SU-DHL-6 (cell line): ENCODE results near the gene AREG.

Source experiments
- H2AFZ ChIP-seq: fragments of 200-600 bp; sonication (generic); 2 replicates; pipeline ENCODE4 v1.6.1; 2014; ENCODE audit warnings: low read depth, mild to moderate bottlenecking, moderate library complexity, mixed read lengths, antibody characterized with exemption, low read length; ENCODE audit not compliant: severe bottlenecking
- H3F3A ChIP-seq: fragments of 200-600 bp; shearing (Covaris generic); 2 replicates; pipeline ENCODE4 v1.6.0; 2016; ENCODE audit warnings: antibody characterized with exemption, mild to moderate bottlenecking; ENCODE audit not compliant: insufficient read depth
- H3K27ac ChIP-seq: fragments of 200-600 bp; sonication (generic); 2 replicates; pipeline ENCODE4 v1.5.1; 2016; ENCODE audit warnings: low read depth, mild to moderate bottlenecking, low read length, moderate library complexity, mixed read lengths
- H3K27me3 ChIP-seq: fragments of 200-600 bp; sonication (generic), shearing (Covaris generic); 2 replicates; pipeline ENCODE4 v1.6.0; 2014; ENCODE audit warnings: mild to moderate bottlenecking, low read length
- H3K36me3 ChIP-seq: fragments of 200-600 bp; sonication (generic); 2 replicates; pipeline ENCODE4 v1.6.1; 2014; ENCODE audit warnings: mild to moderate bottlenecking, low read length, mixed read lengths
- H3K4me2 ChIP-seq: fragments of 300-600, 200-600 bp; shearing (Covaris generic), sonication (generic); 2 replicates; pipeline ENCODE4 v1.6.0; 2014; ENCODE audit warnings: low read length, low read depth, mild to moderate bottlenecking; ENCODE audit not compliant: poor library complexity, severe bottlenecking
- H3K4me3 ChIP-seq: fragments of 200-600 bp; sonication (generic); 2 replicates; pipeline ENCODE4 v1.5.1; 2014; ENCODE audit warnings: antibody characterized with exemption, low read length, mild to moderate bottlenecking, mixed read lengths; ENCODE audit not compliant: insufficient read depth, poor library complexity, severe bottlenecking
- H3K79me2 ChIP-seq: fragments of 200-600 bp; sonication (generic); 2 replicates; pipeline ENCODE4 v1.6.1; 2014; ENCODE audit warnings: mild to moderate bottlenecking, low read length, moderate library complexity; ENCODE audit not compliant: insufficient read depth
- H3K9ac ChIP-seq: fragments of 200-600 bp; sonication (generic); 2 replicates; pipeline ENCODE4 v1.7.0; 2014; ENCODE audit warnings: mild to moderate bottlenecking, low read length
- H3K9me2 ChIP-seq: fragments of 200-600 bp; sonication (generic); replicated peaks from 2 replicates; pipeline ENCODE4 v1.6.1; 2014; ENCODE audit warnings: low read length; ENCODE audit not compliant: insufficient read depth
- H3K9me3 ChIP-seq: fragments of 200-600 bp; sonication (generic); 2 replicates; pipeline ENCODE4 v1.6.1; 2014; ENCODE audit warnings: low read length, mixed read lengths; ENCODE audit not compliant: insufficient read depth
- H4K20me1 ChIP-seq: fragments of 200-600 bp; sonication (generic); 2 replicates; pipeline ENCODE4 v1.6.1; 2014; ENCODE audit warnings: low read depth, mild to moderate bottlenecking, antibody characterized with exemption, low read length, moderate library complexity, mixed read lengths
- CTCF ChIP-seq: fragments of 200-600 bp; sonication (generic); IDR thresholded peaks from one replicate; pipeline ENCODE4 v1.5.1; 2017; ENCODE audit warnings: antibody characterized with exemption, mild to moderate bottlenecking, low read length, moderate library complexity; ENCODE audit not compliant: insufficient read depth, poor library complexity, severe bottlenecking
- EZH2phosphoT487 ChIP-seq: fragments of 200-600 bp; sonication (generic), shearing (Covaris generic); conservative IDR thresholded peaks from 2 replicates; pipeline ENCODE4 v1.6.1; 2018; ENCODE audit warnings: mild to moderate bottlenecking, antibody characterized with exemption, low read length, moderate library complexity, mixed read lengths

AREG gene

GRCh38 chr4:74400395-74400794 is 44.5 kb upstream of the AREG start:
- Histone ChIP-seq H3K4me2 (no peak overlapping the region), H3K27ac (no peak overlapping the region), H3K36me3 (no peaks in the 10 kb centered on the region), H3K27me3 (no peaks in the 10 kb centered on the region), H2AFZ (no peak overlapping the region), H3K79me2 (no peaks in the 10 kb centered on the region), H4K20me1 (no peaks in the 10 kb centered on the region), H3K4me3 (no peak overlapping the region), H3K9me3 (no peaks in the 10 kb centered on the region), H3K9ac (no peak overlapping the region), H3K9me2 (no peaks in the 10 kb centered on the region), H3F3A (no peaks in the 10 kb centered on the region)
- TF ChIP-seq CTCF (no peak), EZH2phosphoT487 (no peak)

- H3F3A ChIP-seq = no peaks in the 10 kb centered on the region
- no peak overlapping the region for H2AFZ ChIP-seq
Measured at GRCh38 chr4:74402692-74403456, 42.1 kb upstream of the AREG start.

GRCh38 chr4:74407891-74408290 is 37.0 kb upstream of the AREG start:
- no peaks in the 10 kb centered on the region for H3K36me3 ChIP-seq
- H3K4me2 ChIP-seq = no peak overlapping the region
- TF ChIP-seq CTCF = no peak
- TF ChIP-seq EZH2phosphoT487 = no peak
- no peak overlapping the region for H3K9ac ChIP-seq
- H3K9me3 ChIP-seq = no peaks in the 10 kb centered on the region
- no peaks in the 10 kb centered on the region for H3K79me2 ChIP-seq
- H3K4me3 ChIP-seq = no peak overlapping the region
- no peaks in the 10 kb centered on the region for H3K9me2 ChIP-seq
- H3F3A ChIP-seq = no peaks in the 10 kb centered on the region
- no peak overlapping the region for H2AFZ ChIP-seq
- no peaks in the 10 kb centered on the region for H4K20me1 ChIP-seq
- H3K27ac ChIP-seq = no peak overlapping the region
- no peaks in the 10 kb centered on the region for H3K27me3 ChIP-seq

More at GRCh38 chr4:74402692-74403456, 42.1 kb upstream of the AREG start:
- no peak overlapping the region for H3K4me2 ChIP-seq
- H4K20me1 ChIP-seq = no peaks in the 10 kb centered on the region
- no peaks in the 10 kb centered on the region for H3K27me3 ChIP-seq
- no peak overlapping the region for H3K27ac ChIP-seq
- TF ChIP-seq EZH2phosphoT487 (no peak), CTCF (no peak)
- H3K9me2 ChIP-seq = no peaks in the 10 kb centered on the region
- no peak overlapping the region for H3K9ac ChIP-seq
- H3K36me3 ChIP-seq = no peaks in the 10 kb centered on the region
- H3K9me3 ChIP-seq = no peaks in the 10 kb centered on the region
- H3K79me2 ChIP-seq = no peaks in the 10 kb centered on the region
- H3K4me3 ChIP-seq = no peak overlapping the region
